HepG2 (cell line): ENCODE measurements around the gene UEVLD. TPM values are rescaled to one million over a fixed set of nuclear protein-coding genes. Genes with fewer than 3 reads are reported as not detected.

Source experiments
- HMGXB4 ChIP-seq, 2 experiments: sonication (generic) in 1 of 2; formaldehyde crosslinking in 1 of 2; IDR thresholded peaks; 2 replicates each; pipeline versions ENCODE4 v1.4.0 to v1.6.1; 2018 to 2020; ENCODE audit warnings: missing genetic modification reagents in 2 of 2, borderline replicate concordance in 1 of 2, low read depth in 1 of 2, mild to moderate bottlenecking in 1 of 2, missing biosample characterization in 1 of 2
- LCORL ChIP-seq, 2 experiments: fragments of 450-650 bp in 1 of 2; sonication (generic) in 1 of 2; formaldehyde crosslinking in 1 of 2; IDR thresholded peaks; 2 replicates each; pipeline versions ENCODE4 v1.5.0 to v1.6.1; 2017 to 2020; ENCODE audit warnings: antibody characterized with exemption in 1 of 2, missing genetic modification reagents in 1 of 2
- MAFK ChIP-seq, 2 experiments: IDR thresholded peaks in 1 of 2; conservative IDR thresholded peaks in 1 of 2; 2 replicates each; pipeline ENCODE4 v1.6.1; 2011; ENCODE audit warnings: improper control_type of control experiment in 2 of 2, low read length in 2 of 2
- NFE2L2 ChIP-seq: fragments of 150-350 bp; IDR thresholded peaks from 2 replicates; pipeline ENCODE4 v1.6.1; 2014; ENCODE audit warnings: low read length
- ZFY ChIP-seq: sonication (generic); formaldehyde crosslinking; IDR thresholded peaks from 2 replicates; pipeline ENCODE4 v1.4.0; 2020; ENCODE audit warnings: missing genetic modification reagents
- ZNF12 ChIP-seq: sonication (generic); formaldehyde crosslinking; IDR thresholded peaks from 2 replicates; pipeline ENCODE4 v1.5.0; 2020; ENCODE audit warnings: missing genetic modification reagents
- ZNF180 ChIP-seq: sonication (generic); formaldehyde crosslinking; IDR thresholded peaks from 2 replicates; pipeline ENCODE4 v1.4.0; 2020; ENCODE audit warnings: low read depth, missing genetic modification reagents, borderline replicate concordance
- ZNF432 ChIP-seq: sonication (generic); formaldehyde crosslinking; IDR thresholded peaks from 2 replicates; pipeline ENCODE4 v1.5.0; 2020; ENCODE audit warnings: missing genetic modification reagents, mild to moderate bottlenecking, borderline replicate concordance
- ZNF605 ChIP-seq: sonication (generic); formaldehyde crosslinking; IDR thresholded peaks from 2 replicates; pipeline ENCODE4 v1.8.0; 2022; ENCODE audit warnings: mild to moderate bottlenecking, missing genetic modification reagents
- ZNF850 ChIP-seq: sonication (generic); formaldehyde crosslinking; conservative IDR thresholded peaks from 2 replicates; pipeline ENCODE4 v1.9.0; 2021; ENCODE audit warnings: mild to moderate bottlenecking, missing genetic modification reagents
- ZSCAN30 ChIP-seq: sonication (generic); formaldehyde crosslinking; IDR thresholded peaks from 2 replicates; pipeline ENCODE4 v1.5.0; 2020; ENCODE audit warnings: mild to moderate bottlenecking, missing genetic modification reagents
- polyA plus RNA-seq, 8 experiments: library from polyadenylated mRNA; depleted of rRNA in 3 of 8; stranded (reverse) in 7 of 8; unstranded in 1 of 8; fragments of >200 nt; fragmentation: Illumina TruSeq in 4 of 8; extraction: Trizol in 4 of 8; gene quantifications; 2 replicates each; pipeline versions ENCODE4 v1.2.1 to v1.2.3, GENCODE V29; 2011 to 2016; ENCODE audit warnings: low read depth in 4 of 8, missing spikeins in 1 of 8, mixed read lengths in 1 of 8; ENCODE audit not compliant: insufficient read depth in 1 of 8
- total RNA-seq, 5 experiments: library from RNA; depleted of rRNA; stranded (reverse); fragments of >200 nt; fragmentation: Illumina TruSeq; extraction: Trizol; gene quantifications; 2 replicates each; pipeline ENCODE4 v1.2.3, GENCODE V29; 2016; ENCODE audit warnings: low read depth in 1 of 5
- TF ChIP-seq, protein P1 (sequence below), 2 experiments: sonication (generic) in 1 of 2; formaldehyde crosslinking in 1 of 2; IDR thresholded peaks; 2 replicates each; pipeline versions ENCODE4 v1.4.0 to v1.6.1; 2016 to 2020; ENCODE audit warnings: borderline replicate concordance in 1 of 2, low read depth in 1 of 2, mild to moderate bottlenecking in 1 of 2, missing genetic modification reagents in 1 of 2
- TF ChIP-seq, protein P2 (sequence below): sonication (generic); formaldehyde crosslinking; IDR thresholded peaks from 2 replicates; pipeline ENCODE4 v1.4.0; 2020; ENCODE audit warnings: mild to moderate bottlenecking, missing genetic modification reagents

The UEVLD gene
- total and polyA plus RNA-seq, 2 of the 13 experiments (the other 11 are each of a cell fraction or from before 2014, with no cell fraction given) = 5.7 to 13.7 TPM

DNA sequence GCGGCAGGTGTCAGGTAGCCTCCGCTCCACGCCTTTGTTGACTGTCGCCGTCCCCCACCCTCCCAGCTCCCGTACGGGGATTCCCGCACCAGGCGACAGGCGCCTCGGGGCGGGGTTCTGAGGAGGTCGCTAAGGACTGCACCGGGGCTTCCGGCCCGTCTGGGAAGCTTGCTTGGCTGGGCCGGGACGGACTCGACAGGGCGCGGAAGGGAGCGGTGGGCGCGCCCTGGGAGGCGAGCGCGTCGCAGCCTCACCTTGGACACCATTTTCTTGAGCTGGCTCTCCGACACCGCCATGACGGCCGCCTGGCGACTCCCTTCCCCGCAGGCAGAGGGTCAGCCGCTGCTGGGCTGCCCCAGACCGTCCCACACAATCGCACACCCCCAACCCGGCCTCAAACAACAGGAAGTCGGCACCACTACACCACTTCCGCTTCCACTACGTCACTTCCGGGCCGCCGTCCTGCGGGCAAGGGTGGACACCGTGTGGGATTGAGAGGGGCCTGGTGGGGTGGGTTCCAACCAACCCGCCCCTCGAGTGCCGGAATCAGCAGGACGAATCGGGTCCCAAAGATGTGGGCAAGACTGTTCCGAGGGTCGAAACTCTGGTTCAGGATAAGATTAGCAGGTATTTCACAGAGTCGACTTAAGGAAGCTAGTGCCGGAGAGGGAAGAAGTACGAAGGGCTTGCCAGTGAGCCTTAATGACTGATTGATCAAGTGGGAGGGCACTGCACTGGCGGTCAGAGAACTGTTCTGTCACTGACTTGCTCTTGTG lies 61.8 kb downstream of the UEVLD start, which contains the start of gene TSG101 (continued):
- TF ChIP-seq, protein P1, sequence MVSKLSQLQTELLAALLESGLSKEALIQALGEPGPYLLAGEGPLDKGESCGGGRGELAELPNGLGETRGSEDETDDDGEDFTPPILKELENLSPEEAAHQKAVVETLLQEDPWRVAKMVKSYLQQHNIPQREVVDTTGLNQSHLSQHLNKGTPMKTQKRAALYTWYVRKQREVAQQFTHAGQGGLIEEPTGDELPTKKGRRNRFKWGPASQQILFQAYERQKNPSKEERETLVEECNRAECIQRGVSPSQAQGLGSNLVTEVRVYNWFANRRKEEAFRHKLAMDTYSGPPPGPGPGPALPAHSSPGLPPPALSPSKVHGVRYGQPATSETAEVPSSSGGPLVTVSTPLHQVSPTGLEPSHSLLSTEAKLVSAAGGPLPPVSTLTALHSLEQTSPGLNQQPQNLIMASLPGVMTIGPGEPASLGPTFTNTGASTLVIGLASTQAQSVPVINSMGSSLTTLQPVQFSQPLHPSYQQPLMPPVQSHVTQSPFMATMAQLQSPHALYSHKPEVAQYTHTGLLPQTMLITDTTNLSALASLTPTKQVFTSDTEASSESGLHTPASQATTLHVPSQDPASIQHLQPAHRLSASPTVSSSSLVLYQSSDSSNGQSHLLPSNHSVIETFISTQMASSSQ (IDR thresholded peaks at IDR 0.05; ENCODE audit: low read depth) = no peak
- TF ChIP-seq, protein P1 (CRISPR knock-in tag; IDR thresholded peaks at IDR 0.05; ENCODE audit: borderline replicate concordance) = no peak; the same call in none of the 2 replicates
- TF ChIP-seq ZNF605 (CRISPR knock-in tag) (peak; percentile 96; the same call in 1 of the 2 replicates), MAFK (conservative IDR thresholded peaks at IDR 0.05 in 1 of 2, IDR thresholded peaks at IDR 0.05 in 1 of 2; ENCODE audit: low read length in 2 of 2) (no peak), ZSCAN30 (CRISPR knock-in tag) (peak; percentile 57; the same call in 1 of the 2 replicates), ZNF432 (CRISPR knock-in tag) (no peak), ZNF850 (CRISPR knock-in tag) (no peak), HMGXB4 (CRISPR knock-in tag; IDR thresholded peaks at IDR 0.05; ENCODE audit: borderline replicate concordance in 1 of 2, low read depth in 1 of 2) (peak; percentile 79 to 89; a peak in 3 of 4 replicates), ZNF12 (CRISPR knock-in tag) (peak; percentile 40; the same call in 1 of the 2 replicates), ZNF180 (CRISPR knock-in tag) (no peak), ZFY (CRISPR knock-in tag) (peak; percentile 97), LCORL (IDR thresholded peaks at IDR 0.05) (no peak), LCORL (CRISPR knock-in tag; IDR thresholded peaks at IDR 0.05) (peak; percentile 67), NFE2L2 (no peak)
- TF ChIP-seq, protein P2, sequence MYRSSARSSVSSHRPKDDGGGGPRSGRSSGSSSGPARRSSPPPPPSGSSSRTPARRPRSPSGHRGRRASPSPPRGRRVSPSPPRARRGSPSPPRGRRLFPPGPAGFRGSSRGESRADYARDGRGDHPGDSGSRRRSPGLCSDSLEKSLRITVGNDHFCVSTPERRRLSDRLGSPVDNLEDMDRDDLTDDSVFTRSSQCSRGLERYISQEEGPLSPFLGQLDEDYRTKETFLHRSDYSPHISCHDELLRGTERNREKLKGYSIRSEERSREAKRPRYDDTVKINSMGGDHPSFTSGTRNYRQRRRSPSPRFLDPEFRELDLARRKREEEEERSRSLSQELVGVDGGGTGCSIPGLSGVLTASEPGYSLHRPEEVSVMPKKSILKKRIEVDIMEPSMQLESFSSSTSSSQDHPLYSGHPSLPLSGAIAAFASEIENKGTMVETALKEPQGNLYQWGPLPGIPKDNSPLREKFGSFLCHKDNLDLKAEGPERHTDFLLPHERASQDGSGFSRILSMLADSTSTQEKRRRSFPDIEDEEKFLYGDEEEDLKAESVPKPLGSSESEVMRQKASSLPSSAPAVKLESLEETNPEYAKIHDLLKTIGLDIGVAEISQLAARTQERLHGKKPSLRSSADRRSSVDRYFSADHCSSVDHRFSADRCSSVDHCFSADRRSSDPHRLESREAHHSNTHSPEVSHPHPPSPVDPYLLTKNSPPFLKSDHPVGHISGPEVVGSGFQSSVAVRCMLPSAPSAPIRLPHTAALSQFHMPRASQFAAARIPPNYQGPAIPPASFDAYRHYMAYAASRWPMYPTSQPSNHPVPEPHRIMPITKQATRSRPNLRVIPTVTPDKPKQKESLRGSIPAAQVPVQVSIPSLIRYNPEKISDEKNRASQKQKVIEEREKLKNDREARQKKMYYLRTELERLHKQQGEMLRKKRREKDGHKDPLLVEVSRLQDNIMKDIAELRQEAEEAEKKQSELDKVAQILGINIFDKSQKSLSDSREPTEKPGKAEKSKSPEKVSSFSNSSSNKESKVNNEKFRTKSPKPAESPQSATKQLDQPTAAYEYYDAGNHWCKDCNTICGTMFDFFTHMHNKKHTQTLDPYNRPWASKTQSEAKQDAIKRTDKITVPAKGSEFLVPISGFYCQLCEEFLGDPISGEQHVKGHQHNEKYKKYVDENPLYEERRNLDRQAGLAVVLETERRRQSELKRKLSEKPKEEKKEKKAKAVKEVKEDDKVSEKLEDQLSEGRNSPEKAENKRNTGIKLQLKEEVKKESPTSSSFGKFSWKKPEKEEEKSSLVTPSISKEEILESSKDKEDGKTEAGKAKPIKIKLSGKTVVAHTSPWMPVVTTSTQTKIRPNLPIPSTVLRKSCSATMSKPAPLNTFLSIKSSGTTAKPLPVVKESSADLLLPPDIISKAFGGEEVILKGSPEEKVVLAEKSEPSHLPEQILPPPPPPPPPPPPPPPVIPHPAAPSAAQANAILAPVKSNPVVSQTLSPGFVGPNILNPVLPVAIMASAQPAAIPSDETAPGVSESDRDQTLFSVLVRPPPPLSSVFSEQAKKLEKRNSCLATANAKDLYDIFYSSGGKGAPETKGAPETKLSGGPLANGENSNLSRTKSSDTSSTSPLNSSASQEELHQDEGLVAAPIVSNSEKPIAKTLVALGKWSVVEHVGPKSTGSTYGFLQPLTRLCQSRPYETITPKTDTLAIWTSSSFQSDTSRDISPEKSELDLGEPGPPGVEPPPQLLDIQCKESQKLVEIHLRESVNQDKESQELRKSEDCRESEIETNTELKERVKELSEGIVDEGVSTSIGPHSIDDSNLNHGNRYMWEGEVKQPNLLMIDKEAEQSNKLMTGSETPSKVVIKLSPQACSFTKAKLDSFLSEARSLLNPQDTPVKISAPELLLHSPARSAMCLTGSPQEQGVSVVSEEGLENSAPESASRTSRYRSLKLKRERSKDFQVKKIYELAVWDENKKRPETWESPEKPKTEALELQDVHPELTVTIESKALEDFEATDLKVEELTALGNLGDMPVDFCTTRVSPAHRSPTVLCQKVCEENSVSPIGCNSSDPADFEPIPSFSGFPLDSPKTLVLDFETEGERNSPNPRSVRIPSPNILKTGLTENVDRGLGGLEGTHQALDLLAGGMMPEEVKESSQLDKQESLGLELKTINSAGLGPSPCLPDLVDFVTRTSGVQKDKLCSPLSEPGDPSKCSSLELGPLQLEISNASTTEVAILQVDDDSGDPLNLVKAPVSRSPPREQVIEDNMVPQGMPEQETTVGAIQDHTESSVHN = no peak
